Upper lobe of right lung (tissue), 1 donor: ENCODE data around the gene CDCP2. TPM values are rescaled to one million over a fixed set of nuclear protein-coding genes. Genes with fewer than 3 reads are reported as not detected.
A peak's percentile ranks its signal among the peaks of the same experiment; 100 is the strongest.
"Not testable (repeated sequence)": the region's sequence is repeated elsewhere in the genome, so short reads cannot be mapped to it uniquely, and the experiment has no call there.

Experiments
- ATAC-seq: fragments of 200-7000 bp; cut with Tn5 transposase; one replicate; pipeline ENCODE4 v1.9.1; 2020; ENCODE audit warnings: mild to moderate bottlenecking, moderate library complexity
- DNase-seq: peaks from one replicate; pipeline ENCODE4 v3.0.0-alpha.2; 2020
- H3K27ac ChIP-seq: fragments of 200-600 bp; one replicate; pipeline ENCODE4 v1.8.0; 2022
- H3K27me3 ChIP-seq: fragments of 200-600 bp; one replicate; pipeline ENCODE4 v1.8.0; 2022; ENCODE audit warnings: mild to moderate bottlenecking
- H3K36me3 ChIP-seq: fragments of 200-600 bp; one replicate; pipeline ENCODE4 v1.8.0; 2022
- H3K4me1 ChIP-seq: fragments of 200-600 bp; one replicate; pipeline ENCODE4 v1.8.0; 2022
- H3K4me3 ChIP-seq: fragments of 200-600 bp; one replicate; pipeline ENCODE4 v1.8.0; 2022; ENCODE audit warnings: mild to moderate bottlenecking
- H3K9me3 ChIP-seq: fragments of 200-600 bp; one replicate; pipeline ENCODE4 v1.8.0; 2022
- CTCF ChIP-seq: fragments of 200-600 bp; IDR thresholded peaks from one replicate; pipeline ENCODE4 v1.8.0; 2022; ENCODE audit warnings: antibody characterized with exemption
- intact Hi-C: fragments of 100-400 bp; cut with DNase I; formaldehyde crosslinking; loops from one replicate; pipeline ENCODE4 v1.11.0; 2022
- total RNA-seq: library from RNA; stranded (reverse); fragmentation: NEBNext Ultra II Directional; extraction: Animal tissue kit (Norgen Biotek cat#: 25700); gene quantifications from one replicate; pipeline ENCODE4 v1.2.1, GENCODE V29; 2021
- donor health status: DM: no; HTN: yes; CAD: no; lungs with severe emphysema.

CDCP2 gene
- total RNA-seq, 1 donor from 2014 or later = 0.35 TPM

- H3K27ac ChIP-seq = no peak overlapping the region
- DNase-seq (no peak), ATAC-seq (no peak)
- peaks cover 5% of the 10 kb centered on the region for H3K4me1 ChIP-seq
- intact Hi-C loops = no loop called here
- no peaks in the 10 kb centered on the region for H3K9me3 ChIP-seq
- TF ChIP-seq CTCF = no peak
- H3K27me3 ChIP-seq = no peaks in the 10 kb centered on the region
- H3K36me3 ChIP-seq = peaks cover 7% of the 10 kb centered on the region
- no peak overlapping the region for H3K4me3 ChIP-seq
Measured at GRCh38 chr1:54100500-54100899, 52.3 kb downstream of the CDCP2 start.

DNA sequence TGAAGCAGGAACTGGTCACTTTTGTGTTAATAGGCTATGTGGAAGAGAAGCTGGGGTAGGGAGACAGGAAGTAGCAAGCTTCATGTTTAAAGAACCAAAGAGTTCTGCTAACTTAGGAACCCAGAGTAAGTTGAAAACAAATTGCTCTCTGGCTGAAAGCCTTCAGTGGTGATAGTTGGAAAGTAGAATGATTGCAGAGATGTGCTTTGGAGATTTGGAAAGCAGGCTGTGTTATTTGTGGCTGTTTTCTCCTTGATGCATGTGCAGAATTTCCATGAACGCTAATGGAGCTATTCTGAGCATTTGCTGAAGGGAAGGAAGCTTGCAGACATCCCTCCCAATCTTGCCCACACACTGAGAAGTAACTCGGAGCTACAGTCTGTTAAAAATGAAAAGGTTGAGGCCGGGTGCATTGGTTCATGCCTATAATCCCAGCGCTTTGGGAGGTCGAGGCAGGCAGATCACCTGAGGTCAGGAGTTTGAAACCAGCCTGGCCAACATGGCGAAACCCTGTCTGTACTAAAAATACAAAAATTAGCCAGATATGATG, 53.7 kb downstream of the CDCP2 start:
- H3K9me3 ChIP-seq = no peaks in the 10 kb centered on the region
- no peaks in the 10 kb centered on the region for H3K27me3 ChIP-seq
- H3K36me3 ChIP-seq = peaks cover 7% of the 10 kb centered on the region

GRCh38 chr1:54096877-54097240, 55.9 kb downstream of the CDCP2 start:
- no peak for DNase-seq
- peaks cover 7% of the 10 kb centered on the region for H3K36me3 ChIP-seq
- intact Hi-C loops = no loop called here
- H3K9me3 ChIP-seq = no peaks in the 10 kb centered on the region
- no peak for ATAC-seq
- no peak for TF ChIP-seq CTCF
- peaks cover 9% of the 10 kb centered on the region for H3K4me1 ChIP-seq
- H3K27me3 ChIP-seq = no peaks in the 10 kb centered on the region
- H3K27ac ChIP-seq = no peak overlapping the region
- no peak overlapping the region for H3K4me3 ChIP-seq

More for the DNA sequence above, 53.7 kb downstream of the CDCP2 start:
- DNase-seq = no peak
- TF ChIP-seq CTCF = no peak
- intact Hi-C loops = no loop called here
- ATAC-seq = no peak
- H3K27ac ChIP-seq = no peak overlapping the region
- no peak overlapping the region for H3K4me3 ChIP-seq
- H3K4me1 ChIP-seq = peaks cover 9% of the 10 kb centered on the region

GRCh38 chr1:54096227-54096876, 56.4 kb downstream of the CDCP2 start:
- Histone ChIP-seq H3K4me3 (no peak overlapping the region), H3K9me3 (no peaks in the 10 kb centered on the region), H3K4me1 (peaks cover 9% of the 10 kb centered on the region), H3K36me3 (peaks cover 7% of the 10 kb centered on the region), H3K27me3 (no peaks in the 10 kb centered on the region), H3K27ac (no peak overlapping the region)
- DNase-seq (no peak), ATAC-seq (no peak)
- no peak for TF ChIP-seq CTCF
- intact Hi-C loops = no loop called here

GRCh38 chr1:54095546-54096226, 57.1 kb downstream of the CDCP2 start:
- TF ChIP-seq CTCF = no peak
- no peak overlapping the region for H3K4me3 ChIP-seq
- no peak for DNase-seq
- peak; percentile 90 for ATAC-seq
- H3K4me1 ChIP-seq = peaks cover 9% of the 10 kb centered on the region
- no peaks in the 10 kb centered on the region for H3K27me3 ChIP-seq
- no peak overlapping the region for H3K27ac ChIP-seq
- H3K9me3 ChIP-seq = no peaks in the 10 kb centered on the region
- intact Hi-C loops = no loop called here
- H3K36me3 ChIP-seq = peaks cover 7% of the 10 kb centered on the region

DNA sequence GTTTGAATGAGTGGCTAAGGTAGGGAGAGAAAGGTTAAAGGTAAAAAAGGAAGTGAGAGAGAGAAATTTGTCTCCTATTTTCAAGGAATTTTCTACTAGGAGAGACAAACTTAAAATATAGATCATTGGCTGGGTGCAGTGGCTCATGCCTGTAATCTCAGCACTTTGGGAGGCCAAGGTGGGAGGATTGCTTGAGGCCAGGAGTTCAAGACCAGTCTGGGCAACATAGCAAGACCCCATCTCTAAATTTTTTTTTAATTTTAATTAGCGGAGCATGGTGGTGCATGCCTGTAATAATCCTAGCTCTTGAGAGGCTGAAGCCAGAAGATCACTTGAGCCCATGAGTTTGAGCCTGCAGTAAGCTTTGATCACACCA, 58.1 kb downstream of the CDCP2 start:
- ATAC-seq, H3K36me3 ChIP-seq, H3K4me1 ChIP-seq, intact Hi-C loops, H3K9me3 ChIP-seq, DNase-seq, H3K4me3 ChIP-seq, H3K27me3 ChIP-seq, H3K27ac ChIP-seq: not testable (repeated sequence)
